ENCODE results near the gene LRRC4B.

GRCh38 chr19:50506700-50507099 lies 61.5 kb downstream of the LRRC4B start:
- TF ChIP-seq CTCF (IDR thresholded peaks at IDR 0.05) = no peak
- no peak for TF ChIP-seq POLR2A (IDR thresholded peaks at IDR 0.05)
